Activated CD4-positive, alpha-beta T cell treated with anti-CD3 and anti-CD28 coated beads for 48 hours (primary cell): Measurements from ENCODE around the gene ATP6V1F.
"Not testable (repeated sequence)": the region's sequence is repeated elsewhere in the genome, so short reads cannot be mapped to it uniquely, and the experiment has no call there.

ENCODE experiments used
- DNase-seq: peaks from one replicate; pipeline ENCODE4 v3.0.0-alpha.2; 2020

The ATP6V1F gene

GRCh38 chr7:128903621-128904361, 41.1 kb downstream of the ATP6V1F start:
- no peak for DNase-seq

- no peak for DNase-seq
Observed at GRCh38 chr7:128904381-128905197, 41.9 kb downstream of the ATP6V1F start.

- DNase-seq: no peak
Observed at GRCh38 chr7:128906001-128906765, 43.5 kb downstream of the ATP6V1F start.

- no peak for DNase-seq
Observed at GRCh38 chr7:128906766-128907559, 44.3 kb downstream of the ATP6V1F start.

GRCh38 chr7:128908750-128909624, 46.3 kb downstream of the ATP6V1F start:
- no peak for DNase-seq

GRCh38 chr7:128909625-128910568, 47.2 kb downstream of the ATP6V1F start:
- DNase-seq: no peak

- no peak for DNase-seq
Observed at GRCh38 chr7:128910569-128910945, 47.9 kb downstream of the ATP6V1F start, which contains the start of gene KCP. TSS of gene KCP (minus strand) at chr7:128910709. CDS start at chr7:128910676, 33 bp downstream.

GRCh38 chr7:128911423-128912031, 48.9 kb downstream of the ATP6V1F start:
- no peak for DNase-seq

- DNase-seq: no peak
Observed at GRCh38 chr7:128912281-128912680, 49.6 kb downstream of the ATP6V1F start.

GRCh38 chr7:128912709-128913495, 50.2 kb downstream of the ATP6V1F start:
- DNase-seq: not testable (repeated sequence)

GRCh38 chr7:128913870-128914565, 51.4 kb downstream of the ATP6V1F start:
- DNase-seq: no peak

- DNase-seq: no peak
Observed at GRCh38 chr7:128914566-128915151, 52.0 kb downstream of the ATP6V1F start.

- no peak for DNase-seq
Observed at GRCh38 chr7:128915271-128915819, 52.7 kb downstream of the ATP6V1F start.
